Measurements from ENCODE around the gene CZIB.
"Not testable (repeated sequence)": the region's sequence is repeated elsewhere in the genome, so short reads cannot be mapped to it uniquely, and the experiment has no call there.

- not testable (repeated sequence) for TF ChIP-seq NFIC (IDR thresholded peaks at IDR 0.05; ENCODE audit: low read length); HNF4G (IDR thresholded peaks at IDR 0.05; ENCODE audit: borderline replicate concordance, low read depth, low read length); HNF4G (CRISPR knock-in tag; IDR thresholded peaks at IDR 0.05; ENCODE audit: borderline replicate concordance, low read depth); CTCF (CRISPR knock-in tag; IDR thresholded peaks at IDR 0.05); ARID2 (CRISPR knock-in tag; IDR thresholded peaks at IDR 0.05; ENCODE audit: borderline replicate concordance); FOSL1 (CRISPR knock-in tag; IDR thresholded peaks at IDR 0.05; ENCODE audit: borderline replicate concordance); MXD4 (CRISPR knock-in tag; IDR thresholded peaks at IDR 0.05); CHD2 (IDR thresholded peaks at IDR 0.05; ENCODE audit: low read depth, low read length); SALL2 (CRISPR knock-in tag; IDR thresholded peaks at IDR 0.05); ZSCAN20 (CRISPR knock-in tag; IDR thresholded peaks at IDR 0.05; ENCODE audit: borderline replicate concordance); ZNF501 (CRISPR knock-in tag; IDR thresholded peaks at IDR 0.05); NAIF1 (CRISPR knock-in tag; IDR thresholded peaks at IDR 0.05; ENCODE audit: borderline replicate concordance); ZNF550 (CRISPR knock-in tag; IDR thresholded peaks at IDR 0.05; ENCODE audit: borderline replicate concordance)
These were observed 14.9 kb downstream of the CZIB start for GRCh38 chr1:53205496-53205895.

All from HepG2 (cell line).